ENCODE measurements around the gene SCD.

The SCD gene

DNA sequence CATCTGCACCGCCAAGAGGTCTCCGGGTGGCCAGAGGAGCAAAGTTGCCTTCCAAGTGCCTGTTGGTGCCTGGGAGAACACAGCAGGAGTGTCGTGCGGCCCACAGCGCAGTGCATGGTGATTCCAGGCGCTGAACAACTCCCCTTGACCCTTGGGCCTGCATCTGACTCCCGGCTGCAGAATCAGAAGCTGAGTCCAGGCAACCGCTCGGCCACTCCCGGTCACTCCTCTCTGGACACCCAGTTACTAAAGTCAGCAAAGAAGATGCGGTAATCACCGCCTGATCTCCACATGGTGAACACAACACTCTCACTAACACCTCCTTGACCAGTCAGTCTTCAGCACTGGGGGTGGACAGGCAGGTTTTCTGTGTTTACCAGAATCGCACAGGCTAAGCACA lies 35.5 kb downstream of the SCD start:
- TF ChIP-seq, protein P1, sequence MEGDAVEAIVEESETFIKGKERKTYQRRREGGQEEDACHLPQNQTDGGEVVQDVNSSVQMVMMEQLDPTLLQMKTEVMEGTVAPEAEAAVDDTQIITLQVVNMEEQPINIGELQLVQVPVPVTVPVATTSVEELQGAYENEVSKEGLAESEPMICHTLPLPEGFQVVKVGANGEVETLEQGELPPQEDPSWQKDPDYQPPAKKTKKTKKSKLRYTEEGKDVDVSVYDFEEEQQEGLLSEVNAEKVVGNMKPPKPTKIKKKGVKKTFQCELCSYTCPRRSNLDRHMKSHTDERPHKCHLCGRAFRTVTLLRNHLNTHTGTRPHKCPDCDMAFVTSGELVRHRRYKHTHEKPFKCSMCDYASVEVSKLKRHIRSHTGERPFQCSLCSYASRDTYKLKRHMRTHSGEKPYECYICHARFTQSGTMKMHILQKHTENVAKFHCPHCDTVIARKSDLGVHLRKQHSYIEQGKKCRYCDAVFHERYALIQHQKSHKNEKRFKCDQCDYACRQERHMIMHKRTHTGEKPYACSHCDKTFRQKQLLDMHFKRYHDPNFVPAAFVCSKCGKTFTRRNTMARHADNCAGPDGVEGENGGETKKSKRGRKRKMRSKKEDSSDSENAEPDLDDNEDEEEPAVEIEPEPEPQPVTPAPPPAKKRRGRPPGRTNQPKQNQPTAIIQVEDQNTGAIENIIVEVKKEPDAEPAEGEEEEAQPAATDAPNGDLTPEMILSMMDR (conservative IDR thresholded peaks at IDR 0.05; ENCODE audit: low read depth, low read length): no peak
- no peak for DNase-seq (ENCODE audit: low read depth)
- H3K4me3 ChIP-seq (ENCODE audit: low read length): no peak overlapping the region

DNA sequence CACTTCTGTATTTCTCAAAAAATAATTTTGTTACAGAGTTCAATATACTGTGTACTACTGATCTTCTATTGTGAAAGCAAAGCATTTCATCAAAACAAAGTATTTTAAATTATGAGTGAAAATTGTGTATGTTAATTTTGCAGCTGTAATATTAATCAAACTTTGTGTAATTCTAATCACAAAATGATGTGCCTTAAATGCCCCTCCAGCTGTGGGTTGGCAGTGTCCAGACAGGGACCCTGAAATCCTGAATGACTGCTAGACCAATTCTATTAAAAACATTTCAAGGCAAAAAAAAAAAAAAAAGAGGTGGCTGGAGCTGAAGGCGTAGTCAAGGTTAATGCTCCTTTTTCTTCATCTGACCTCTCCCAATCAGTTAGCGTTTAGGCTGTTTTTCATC lies 36.2 kb downstream of the SCD start:
- no peak overlapping the region for H3K4me3 ChIP-seq (ENCODE audit: low read length)
- no peak for DNase-seq (ENCODE audit: low read depth)
- TF ChIP-seq, protein P1 (conservative IDR thresholded peaks at IDR 0.05; ENCODE audit: low read depth, low read length): no peak

DNA sequence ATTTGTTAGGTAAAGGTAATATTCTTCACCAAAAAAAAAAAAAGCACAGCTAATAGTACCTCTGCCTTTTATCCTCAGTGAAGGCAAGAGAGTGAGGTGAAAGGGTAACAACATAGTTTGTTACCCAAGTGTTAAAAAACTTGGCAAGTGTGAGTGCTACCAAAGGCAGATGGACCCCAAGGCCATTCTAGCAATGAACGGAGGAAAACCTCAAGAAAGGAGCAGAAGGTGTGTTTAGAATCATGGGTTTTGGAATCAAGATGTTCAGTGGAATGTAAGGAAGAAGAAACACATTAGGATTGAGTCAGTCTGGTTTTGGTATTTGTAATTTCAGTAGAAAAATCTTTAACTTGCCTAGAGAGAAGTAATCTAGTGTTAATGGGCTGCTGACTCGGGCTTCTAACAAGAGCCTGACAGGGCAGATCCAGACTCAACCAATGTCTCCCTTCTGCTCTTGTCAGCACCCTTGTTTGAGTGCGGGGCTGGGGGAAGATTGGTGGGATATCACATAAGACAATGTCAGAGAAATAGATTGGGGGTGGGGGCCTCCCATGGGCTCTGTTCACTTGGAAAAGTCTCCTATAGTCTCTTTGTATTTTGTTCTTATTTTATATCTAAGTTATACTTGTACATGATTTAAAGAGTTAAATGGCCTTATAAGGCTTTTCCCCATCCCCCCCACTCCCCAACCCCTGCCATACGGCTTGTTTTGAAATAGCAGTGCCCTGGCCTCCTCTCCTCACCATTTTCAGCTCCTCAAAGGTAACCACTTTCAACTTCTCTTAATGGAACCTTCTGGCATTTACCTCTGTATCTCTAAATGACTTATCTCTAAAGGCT lies 44.4 kb downstream of the SCD start:
- no peak overlapping the region for H3K4me3 ChIP-seq (ENCODE audit: low read length)
- DNase-seq (ENCODE audit: low read depth): no peak
- TF ChIP-seq, protein P1 (conservative IDR thresholded peaks at IDR 0.05; ENCODE audit: low read depth, low read length): no peak

DNA sequence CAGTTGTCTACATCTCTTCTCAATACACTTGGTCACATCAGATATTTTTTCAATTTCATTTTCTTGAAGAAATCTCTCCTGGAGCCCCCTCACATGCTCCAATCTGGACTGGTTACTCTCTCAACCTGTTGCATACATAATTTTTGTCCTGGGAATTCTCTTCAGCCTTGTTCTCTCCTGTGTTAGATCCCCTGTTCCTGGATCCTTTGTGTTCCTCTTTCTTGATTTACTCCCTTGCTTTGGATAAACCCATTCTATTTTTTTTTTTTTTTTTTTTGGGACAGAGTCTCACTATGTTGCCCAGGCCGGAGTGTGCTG lies 45.6 kb downstream of the SCD start:
- TF ChIP-seq, protein P1 (conservative IDR thresholded peaks at IDR 0.05; ENCODE audit: low read depth, low read length): no peak
- no peak for DNase-seq (ENCODE audit: low read depth)
- H3K4me3 ChIP-seq (ENCODE audit: low read length): no peak overlapping the region

DNA sequence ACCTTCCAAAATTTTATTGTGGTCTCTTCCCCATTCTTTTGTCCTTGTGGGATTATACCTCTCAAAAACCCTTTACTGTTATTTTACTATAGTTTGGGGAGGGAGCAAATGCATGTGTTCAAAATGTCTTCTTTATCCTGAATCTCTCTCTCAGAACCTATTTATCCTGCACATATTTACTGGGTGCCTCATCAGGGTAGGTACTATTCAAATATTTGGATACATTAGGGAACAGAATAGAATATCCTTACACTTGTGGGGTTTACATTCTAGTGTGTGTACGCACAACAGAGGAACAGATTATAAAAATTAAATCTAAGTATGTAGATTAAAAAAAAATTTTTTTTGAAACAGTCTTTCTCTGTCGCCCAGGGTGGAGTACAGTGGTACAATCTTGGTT lies 48.6 kb downstream of the SCD start:
- DNase-seq (ENCODE audit: low read depth): no peak
- H3K4me3 ChIP-seq (ENCODE audit: low read length): no peak overlapping the region
- TF ChIP-seq, protein P1 (conservative IDR thresholded peaks at IDR 0.05; ENCODE audit: low read depth, low read length): no peak

DNA sequence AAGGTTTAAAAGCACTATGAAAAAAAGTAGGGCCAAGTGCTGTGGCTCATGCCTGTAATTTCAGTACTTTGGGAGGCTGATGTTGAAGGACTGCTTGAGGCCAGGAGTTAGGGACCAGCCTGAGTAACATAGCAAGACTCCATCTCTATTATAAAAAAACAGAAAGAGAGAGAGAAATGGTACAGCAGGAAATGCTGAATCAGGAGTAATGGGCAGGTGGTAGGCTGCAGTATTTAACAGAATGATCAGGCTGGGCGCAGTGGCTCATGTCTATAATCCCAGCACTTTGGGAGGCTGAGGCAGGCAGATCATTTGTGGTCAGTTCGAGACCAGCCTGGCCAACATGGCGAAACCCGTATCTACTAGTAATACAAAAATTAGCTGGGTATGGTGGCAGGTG lies 49.6 kb downstream of the SCD start:
- TF ChIP-seq, protein P1 (conservative IDR thresholded peaks at IDR 0.05; ENCODE audit: low read depth, low read length): no peak
- no peak for DNase-seq (ENCODE audit: low read depth)
- H3K4me3 ChIP-seq (ENCODE audit: low read length): no peak overlapping the region

DNA sequence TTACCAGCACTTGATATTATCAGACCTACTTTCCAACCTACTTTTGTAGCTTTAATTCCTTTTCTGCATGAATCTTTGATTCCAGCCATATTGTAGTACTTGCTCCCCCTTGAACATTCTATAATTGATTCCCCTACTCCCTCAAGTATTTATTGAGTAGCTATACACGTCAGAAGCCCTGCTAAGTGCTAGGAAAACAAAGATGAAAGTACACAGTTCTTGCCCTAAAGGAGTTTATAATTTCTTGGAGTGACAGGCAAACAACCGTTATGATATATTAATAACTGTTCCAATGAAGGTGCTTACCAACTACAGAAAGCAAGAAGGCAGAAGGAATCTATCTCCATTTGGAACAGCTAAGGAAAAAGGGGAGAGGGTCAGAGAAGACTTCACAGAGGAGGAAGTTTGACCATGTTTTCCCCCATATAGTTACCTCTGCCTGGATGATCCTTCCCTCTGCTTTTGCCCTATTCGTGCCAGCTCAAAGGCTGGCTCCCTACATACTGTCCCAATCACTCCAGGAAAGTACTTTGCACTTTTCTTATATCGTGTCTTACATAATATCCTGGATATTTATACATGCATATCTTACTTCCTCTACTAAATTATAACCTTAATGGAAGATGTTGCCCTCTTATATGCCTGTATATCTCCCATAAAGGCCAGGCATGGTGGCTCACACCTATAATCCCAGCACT lies 54.7 kb downstream of the SCD start:
- TF ChIP-seq, protein P1 (conservative IDR thresholded peaks at IDR 0.05; ENCODE audit: low read depth, low read length): no peak

More for the DNA sequence above, 54.7 kb downstream of the SCD start:
- no peak for DNase-seq (ENCODE audit: low read depth)
- H3K4me3 ChIP-seq (ENCODE audit: low read length): no peak overlapping the region
